HG02973 (cell line): ENCODE measurements around the gene GOLGA3.

ENCODE experiments used
- ATAC-seq: cut with Tn5 transposase; IDR thresholded peaks from one replicate; pipeline ENCODE4 v1.9.1; 2021; ENCODE audit warnings: moderate library complexity; ENCODE audit not compliant: unreplicated experiment

GOLGA3 gene

DNA sequence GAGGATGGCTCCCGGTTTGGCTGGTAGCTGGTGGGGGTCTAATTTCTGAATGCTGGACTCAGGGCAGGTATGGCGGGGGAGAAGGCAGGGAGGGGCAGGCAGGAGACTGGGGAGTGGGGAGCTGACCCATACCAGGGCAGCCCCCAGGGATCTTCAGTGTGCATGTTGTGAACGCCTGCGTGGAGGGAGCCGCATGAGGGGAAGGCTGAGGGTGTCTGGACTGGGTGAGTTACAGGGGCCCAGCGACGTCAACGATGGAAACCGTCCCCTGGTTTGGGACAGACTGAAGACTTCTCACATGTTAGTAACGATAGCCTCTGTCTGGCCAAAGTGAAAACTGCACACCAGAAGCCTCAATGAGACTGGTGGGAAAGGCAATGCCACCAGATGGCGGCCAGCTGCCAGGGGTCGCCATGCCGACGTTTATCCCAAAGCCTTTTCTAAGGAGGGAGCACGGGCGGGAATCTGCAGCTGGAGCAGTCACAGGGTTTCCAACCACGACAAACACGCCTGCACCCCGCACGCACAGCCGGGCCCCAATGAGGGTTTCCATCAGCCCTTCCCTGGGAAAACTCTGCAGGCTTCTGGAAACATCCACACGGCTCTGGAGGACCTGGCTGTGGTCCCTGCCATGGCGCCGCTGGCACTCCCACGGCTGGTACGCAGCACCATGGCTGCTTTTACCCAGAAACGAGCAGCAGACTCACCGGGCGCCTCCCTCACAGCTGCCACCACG is 104.0 kb downstream of the GOLGA3 start:
- no peak for ATAC-seq

DNA sequence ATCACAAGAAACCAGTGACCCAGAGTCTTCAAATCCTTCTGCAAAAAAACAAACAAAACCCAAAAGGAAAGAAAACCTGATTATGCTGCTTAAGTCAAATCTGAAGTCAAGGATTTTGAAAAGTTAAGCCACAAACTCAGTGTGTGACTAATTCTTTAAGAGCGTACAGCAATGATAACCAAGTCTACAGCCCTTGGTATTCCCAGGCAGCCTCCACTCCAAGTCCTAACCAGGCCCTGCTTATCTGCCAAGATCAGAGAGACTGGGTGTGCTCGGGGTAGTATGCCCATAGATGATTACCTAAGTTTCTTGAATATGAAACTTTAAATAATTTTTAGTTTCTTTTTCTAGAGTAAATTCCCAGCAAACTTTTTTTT is 104.9 kb downstream of the GOLGA3 start:
- ATAC-seq, result no peak

DNA sequence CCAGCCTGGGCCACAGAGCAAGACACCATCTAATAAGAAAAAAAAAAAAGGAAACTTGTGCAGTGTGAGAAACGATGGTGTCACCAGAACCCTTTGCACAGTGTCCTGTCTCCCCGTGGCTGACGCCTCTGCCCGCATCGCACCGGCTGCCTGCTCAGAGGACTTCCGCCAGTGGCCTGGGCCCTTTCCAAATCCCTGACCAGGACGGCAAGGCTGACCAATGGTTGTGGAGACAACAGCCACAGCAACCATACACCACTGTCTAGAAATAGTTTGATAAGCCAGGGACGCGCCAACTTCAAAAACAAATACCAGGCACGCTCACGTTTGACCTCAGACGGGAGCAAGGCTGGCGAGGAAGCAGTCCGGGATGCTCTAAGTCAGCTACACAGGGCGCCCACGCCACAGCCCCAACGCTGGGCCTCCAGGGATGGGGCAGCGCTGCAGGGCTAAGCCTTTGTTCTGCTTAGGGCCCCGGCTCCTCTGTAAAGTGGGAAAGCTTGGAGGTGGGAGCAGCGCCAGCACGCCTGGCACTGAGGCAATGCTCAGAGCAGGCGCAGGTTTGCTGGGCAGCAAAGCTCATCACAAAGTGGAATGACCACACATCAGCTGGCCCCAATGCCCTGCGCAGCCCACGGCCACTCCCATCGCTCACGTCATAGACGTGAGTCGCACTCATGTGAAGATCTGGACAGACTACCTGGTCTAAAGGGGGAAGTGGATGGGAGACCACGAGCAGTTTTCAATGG is 105.5 kb downstream of the GOLGA3 start:
- ATAC-seq, result no peak

DNA sequence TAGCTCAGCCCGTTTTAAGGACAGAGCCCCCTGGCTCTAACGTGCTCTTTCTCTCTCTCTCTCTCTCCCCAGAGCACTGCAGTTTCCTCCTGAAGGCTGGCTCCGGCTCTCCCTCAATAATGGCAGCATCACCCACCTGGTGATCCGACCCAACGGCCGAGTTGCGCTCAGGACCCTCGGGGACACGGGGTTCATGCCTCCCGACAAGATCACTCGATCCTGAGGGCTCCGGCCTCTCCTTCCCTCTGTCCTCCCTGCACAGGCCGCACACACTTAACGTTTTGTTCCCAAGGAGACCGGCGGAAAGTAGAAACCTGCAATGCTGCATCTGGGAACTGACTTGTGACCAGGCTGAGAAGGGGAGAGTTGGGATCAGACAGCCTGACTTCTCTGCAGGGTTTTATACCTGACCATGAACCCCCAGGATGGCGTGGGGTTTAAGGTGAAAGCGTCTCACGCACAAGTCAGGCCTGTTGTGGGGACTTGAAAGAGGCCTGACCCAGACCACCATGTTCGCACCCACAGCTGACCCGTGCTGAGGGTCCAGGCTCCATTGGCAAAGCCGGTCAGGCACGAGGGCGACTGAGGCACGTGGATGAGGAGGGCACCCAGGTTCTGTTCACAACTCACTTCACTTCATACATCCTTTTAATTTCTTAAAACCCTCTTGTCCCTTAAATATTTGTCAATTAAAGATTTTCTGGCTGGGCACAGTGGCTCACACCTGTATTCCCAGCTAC is 107.9 kb downstream of the GOLGA3 start:
- ATAC-seq, result no peak

DNA sequence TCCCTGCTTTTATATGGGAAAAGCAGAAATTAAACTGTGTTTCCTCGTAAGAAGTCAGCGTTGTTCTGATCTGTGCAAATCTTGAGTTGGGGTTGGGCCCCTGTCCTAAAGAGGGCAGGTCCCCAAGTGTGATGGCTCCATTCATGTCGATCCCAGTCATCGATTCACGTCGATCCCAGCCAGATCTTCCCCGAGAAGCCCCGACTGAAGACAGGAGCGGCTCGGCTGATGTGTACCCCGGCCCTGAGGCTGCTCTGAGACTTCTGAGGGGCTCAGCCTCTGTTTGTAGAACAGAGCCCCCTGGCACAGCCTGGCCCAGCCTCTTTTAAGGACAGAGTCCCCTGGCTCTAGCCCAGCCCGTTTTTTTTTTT is 108.7 kb downstream of the GOLGA3 start:
- no peak for ATAC-seq

DNA sequence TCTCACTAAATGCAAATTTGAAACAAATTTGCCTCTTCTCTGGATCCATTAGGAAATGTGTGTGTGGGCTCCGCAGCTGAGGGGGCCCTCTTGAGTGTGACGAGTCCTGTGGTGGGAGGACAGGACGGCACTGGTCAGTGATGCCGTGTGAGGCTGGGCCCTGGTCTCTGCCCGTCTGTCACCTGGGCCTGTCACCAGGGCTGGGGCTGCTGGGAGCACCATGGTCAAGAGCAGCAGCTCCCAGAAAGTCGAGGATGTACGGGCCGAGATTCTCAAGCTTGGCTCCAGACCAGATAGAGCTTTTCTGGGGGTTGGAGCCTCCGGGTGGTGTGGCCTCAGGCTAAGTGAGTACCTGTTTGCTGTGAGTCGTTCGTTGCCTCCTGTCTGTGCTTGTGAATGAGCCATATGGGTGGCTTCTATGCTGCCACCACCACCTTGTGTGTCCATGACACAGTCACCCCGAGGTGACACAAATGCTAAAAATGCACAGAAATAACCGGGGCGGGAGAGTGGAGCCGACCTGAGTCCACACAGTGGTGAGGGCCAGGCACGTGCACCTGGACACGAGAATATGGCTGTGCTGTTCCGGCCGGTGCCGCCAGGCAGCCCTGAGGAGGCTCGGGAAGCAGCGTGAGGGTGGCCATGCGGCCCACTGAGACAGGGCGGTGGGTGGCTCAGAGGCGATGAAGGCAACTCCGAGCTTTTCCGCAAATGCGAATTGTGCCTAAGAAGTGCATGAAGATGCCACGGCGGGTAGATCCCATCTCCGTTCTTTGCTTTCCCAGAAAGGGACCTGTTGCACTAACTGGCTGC is 109.3 kb downstream of the GOLGA3 start:
- ATAC-seq, result no peak
